ENCODE measurements around the gene GRIN1.

DNA sequence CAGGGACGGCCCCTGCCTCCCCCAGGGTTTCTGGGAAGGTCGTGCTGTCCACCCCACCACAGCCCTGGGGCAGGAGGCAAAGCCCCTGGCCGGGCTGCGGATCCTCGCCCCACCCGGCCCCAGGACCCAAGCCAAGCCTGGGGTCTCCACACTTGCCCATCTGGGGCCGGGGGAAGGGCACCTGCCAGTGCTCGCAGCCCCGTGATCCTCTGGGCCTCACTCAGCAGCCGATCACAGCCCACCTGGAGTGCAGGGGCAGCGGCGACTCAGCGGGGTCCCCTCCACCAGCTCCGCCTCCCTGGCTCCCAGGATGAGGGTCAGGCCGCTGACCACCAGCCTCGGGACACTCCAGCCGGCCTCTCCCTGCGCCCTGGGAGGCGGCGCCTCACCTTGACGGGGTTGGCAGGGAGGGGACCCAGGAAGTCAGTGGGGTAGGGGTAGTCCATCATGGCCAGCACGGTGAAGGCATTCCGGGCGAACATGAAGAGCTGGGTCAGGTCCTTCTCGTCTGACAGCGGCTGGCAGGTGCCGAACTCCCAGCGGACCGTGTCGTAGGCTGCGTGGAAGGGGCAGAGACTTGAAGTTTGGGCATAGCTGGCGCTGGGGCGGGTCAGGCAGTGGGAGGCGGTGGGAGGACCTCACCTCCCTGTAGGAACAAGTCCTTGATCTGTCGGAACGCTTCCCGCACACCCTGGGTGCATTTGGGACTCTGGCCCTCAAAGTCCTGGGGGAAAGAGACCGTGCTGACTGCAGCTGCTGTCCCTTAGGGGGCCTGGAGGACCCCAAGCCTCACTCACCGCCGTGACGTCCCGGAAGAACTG, 26.2 kb upstream of the GRIN1 start:
- TF ChIP-seq, protein P1, sequence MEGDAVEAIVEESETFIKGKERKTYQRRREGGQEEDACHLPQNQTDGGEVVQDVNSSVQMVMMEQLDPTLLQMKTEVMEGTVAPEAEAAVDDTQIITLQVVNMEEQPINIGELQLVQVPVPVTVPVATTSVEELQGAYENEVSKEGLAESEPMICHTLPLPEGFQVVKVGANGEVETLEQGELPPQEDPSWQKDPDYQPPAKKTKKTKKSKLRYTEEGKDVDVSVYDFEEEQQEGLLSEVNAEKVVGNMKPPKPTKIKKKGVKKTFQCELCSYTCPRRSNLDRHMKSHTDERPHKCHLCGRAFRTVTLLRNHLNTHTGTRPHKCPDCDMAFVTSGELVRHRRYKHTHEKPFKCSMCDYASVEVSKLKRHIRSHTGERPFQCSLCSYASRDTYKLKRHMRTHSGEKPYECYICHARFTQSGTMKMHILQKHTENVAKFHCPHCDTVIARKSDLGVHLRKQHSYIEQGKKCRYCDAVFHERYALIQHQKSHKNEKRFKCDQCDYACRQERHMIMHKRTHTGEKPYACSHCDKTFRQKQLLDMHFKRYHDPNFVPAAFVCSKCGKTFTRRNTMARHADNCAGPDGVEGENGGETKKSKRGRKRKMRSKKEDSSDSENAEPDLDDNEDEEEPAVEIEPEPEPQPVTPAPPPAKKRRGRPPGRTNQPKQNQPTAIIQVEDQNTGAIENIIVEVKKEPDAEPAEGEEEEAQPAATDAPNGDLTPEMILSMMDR (IDR thresholded peaks at IDR 0.05), result no peak
- TF ChIP-seq POLR2A (IDR thresholded peaks at IDR 0.05), result no peak

Measured in right lobe of liver (tissue), 4 donors.